ENCODE data around the gene MPRIP.

MPRIP gene

GRCh38 chr17:17075125-17075781 is 33.0 kb downstream of the MPRIP start:
- Histone ChIP-seq H3K9ac (ENCODE audit: low read length) (no peak overlapping the region), H3K9me3 (ENCODE audit: control insufficient read depth, insufficient read depth, low read depth, low read length) (no peaks in the 10 kb centered on the region), H3K4me3 (ENCODE audit: low read depth, low read length) (no peak overlapping the region), H3K27ac (ENCODE audit: low read depth, low read length) (no peak overlapping the region), H3K4me1 (ENCODE audit: control insufficient read depth, insufficient read depth, low read length) (no peaks in the 10 kb centered on the region; the same call in 1 of the 2 replicates), H3K36me3 (ENCODE audit: control insufficient read depth, insufficient read depth, low read length) (peaks cover 26% of the 10 kb centered on the region), H3K27me3 (ENCODE audit: control insufficient read depth, insufficient read depth, low read length) (no peaks in the 10 kb centered on the region)

GRCh38 chr17:17076066-17076465 is 33.8 kb downstream of the MPRIP start:
- Histone ChIP-seq H3K9ac (ENCODE audit: low read length) (no peak overlapping the region), H3K27ac (ENCODE audit: low read depth, low read length) (no peak overlapping the region), H3K4me3 (ENCODE audit: low read depth, low read length) (no peak overlapping the region), H3K27me3 (ENCODE audit: control insufficient read depth, insufficient read depth, low read length) (no peaks in the 10 kb centered on the region), H3K9me3 (ENCODE audit: control insufficient read depth, insufficient read depth, low read depth, low read length) (no peaks in the 10 kb centered on the region), H3K36me3 (ENCODE audit: control insufficient read depth, insufficient read depth, low read length) (peaks cover 24% of the 10 kb centered on the region), H3K4me1 (ENCODE audit: control insufficient read depth, insufficient read depth, low read length) (no peaks in the 10 kb centered on the region; the same call in 1 of the 2 replicates)

DNA sequence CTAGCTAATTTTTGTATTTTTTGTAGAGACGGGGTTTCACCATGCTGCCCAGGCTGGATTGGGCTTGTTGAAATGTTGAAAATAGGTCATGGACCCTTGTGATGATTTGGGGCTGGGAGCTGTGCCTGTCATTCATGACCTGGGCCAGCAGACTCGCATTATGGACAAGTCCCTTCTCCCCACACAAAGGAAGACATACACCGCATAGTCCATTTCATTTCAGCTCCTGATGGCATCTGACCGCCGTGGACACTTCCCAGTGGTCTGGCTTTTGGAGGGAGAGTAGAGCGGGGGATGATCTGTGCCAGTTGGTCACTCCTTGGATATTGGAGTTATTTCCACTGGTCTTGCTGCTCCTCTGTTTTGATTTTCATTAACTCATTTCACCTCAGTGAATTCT is 34.8 kb downstream of the MPRIP start:
- Histone ChIP-seq H3K9ac (ENCODE audit: low read length) (no peak overlapping the region), H3K27ac (ENCODE audit: low read depth, low read length) (no peak overlapping the region), H3K27me3 (ENCODE audit: control insufficient read depth, insufficient read depth, low read length) (no peaks in the 10 kb centered on the region), H3K36me3 (ENCODE audit: control insufficient read depth, insufficient read depth, low read length) (peaks cover 24% of the 10 kb centered on the region), H3K9me3 (ENCODE audit: control insufficient read depth, insufficient read depth, low read depth, low read length) (no peaks in the 10 kb centered on the region), H3K4me1 (ENCODE audit: control insufficient read depth, insufficient read depth, low read length) (no peaks in the 10 kb centered on the region; the same call in 1 of the 2 replicates), H3K4me3 (ENCODE audit: low read depth, low read length) (no peak overlapping the region)

GRCh38 chr17:17077861-17078732 is 35.8 kb downstream of the MPRIP start:
- H3K4me3 ChIP-seq (ENCODE audit: low read depth, low read length) = no peak overlapping the region
- H3K36me3 ChIP-seq (ENCODE audit: control insufficient read depth, insufficient read depth, low read length) = peaks cover 29% of the 10 kb centered on the region
- H3K9me3 ChIP-seq (ENCODE audit: control insufficient read depth, insufficient read depth, low read depth, low read length) = no peaks in the 10 kb centered on the region
- no peak overlapping the region for H3K9ac ChIP-seq (ENCODE audit: low read length)
- H3K4me1 ChIP-seq (ENCODE audit: control insufficient read depth, insufficient read depth, low read length) = no peaks in the 10 kb centered on the region; the same call in 1 of the 2 replicates
- no peak overlapping the region for H3K27ac ChIP-seq (ENCODE audit: low read depth, low read length)
- no peaks in the 10 kb centered on the region for H3K27me3 ChIP-seq (ENCODE audit: control insufficient read depth, insufficient read depth, low read length)

GRCh38 chr17:17078832-17079231 is 36.6 kb downstream of the MPRIP start:
- Histone ChIP-seq H3K4me1 (ENCODE audit: control insufficient read depth, insufficient read depth, low read length) (no peaks in the 10 kb centered on the region; the same call in 1 of the 2 replicates), H3K27me3 (ENCODE audit: control insufficient read depth, insufficient read depth, low read length) (no peaks in the 10 kb centered on the region), H3K27ac (ENCODE audit: low read depth, low read length) (no peak overlapping the region)

DNA sequence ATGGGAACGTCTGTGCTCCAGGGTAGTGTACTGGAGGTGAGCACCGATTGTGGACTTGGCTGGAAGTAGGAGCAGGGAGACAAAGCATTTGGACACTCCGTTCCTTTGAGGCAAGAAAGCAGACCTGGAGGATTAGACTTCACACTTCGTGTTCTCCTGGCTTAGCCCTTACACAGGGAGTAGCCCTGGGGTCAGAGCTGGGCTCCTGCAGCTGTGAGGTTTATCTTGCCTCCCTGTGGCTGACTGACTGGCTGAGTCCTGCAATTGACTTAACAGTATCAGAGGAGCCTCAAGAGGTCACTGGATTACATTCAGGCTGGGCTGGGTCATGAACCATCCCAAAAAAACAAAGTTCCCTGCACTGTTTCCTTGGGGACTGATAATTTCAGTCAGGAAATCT is 37.1 kb downstream of the MPRIP start:
- Histone ChIP-seq H3K4me3 (ENCODE audit: low read depth, low read length) (no peak overlapping the region), H3K36me3 (ENCODE audit: control insufficient read depth, insufficient read depth, low read length) (peaks cover 29% of the 10 kb centered on the region), H3K9me3 (ENCODE audit: control insufficient read depth, insufficient read depth, low read depth, low read length) (no peaks in the 10 kb centered on the region), H3K9ac (ENCODE audit: low read length) (no peak overlapping the region), H3K27me3 (ENCODE audit: control insufficient read depth, insufficient read depth, low read length) (no peaks in the 10 kb centered on the region), H3K4me1 (ENCODE audit: control insufficient read depth, insufficient read depth, low read length) (no peaks in the 10 kb centered on the region; the same call in 1 of the 2 replicates), H3K27ac (ENCODE audit: low read depth, low read length) (no peak overlapping the region)

More at GRCh38 chr17:17078832-17079231, 36.6 kb downstream of the MPRIP start:
- Histone ChIP-seq H3K4me3 (ENCODE audit: low read depth, low read length) (no peak overlapping the region), H3K36me3 (ENCODE audit: control insufficient read depth, insufficient read depth, low read length) (peaks cover 29% of the 10 kb centered on the region), H3K9ac (ENCODE audit: low read length) (no peak overlapping the region), H3K9me3 (ENCODE audit: control insufficient read depth, insufficient read depth, low read depth, low read length) (no peaks in the 10 kb centered on the region)

DNA sequence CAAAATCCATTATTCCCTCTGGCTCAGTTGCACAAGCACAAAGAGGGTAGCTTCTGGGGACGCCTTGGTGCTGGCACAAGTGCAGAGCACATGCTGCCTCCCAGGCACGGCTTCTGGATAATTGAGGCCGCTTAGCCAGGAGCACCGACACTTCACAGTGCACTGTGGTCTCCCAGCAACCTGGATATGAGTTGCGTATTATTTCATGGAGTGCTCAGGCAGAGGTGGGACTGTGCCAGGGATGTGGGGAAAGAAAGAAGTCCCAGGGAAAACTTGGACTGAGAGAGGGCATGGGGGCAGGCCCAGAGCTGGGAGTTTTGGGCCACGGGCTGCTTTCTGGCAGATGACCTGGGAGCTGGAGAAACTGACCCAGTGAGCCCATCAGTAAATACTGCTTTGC is 37.5 kb downstream of the MPRIP start:
- H3K4me3 ChIP-seq (ENCODE audit: low read depth, low read length) = no peak overlapping the region
- H3K36me3 ChIP-seq (ENCODE audit: control insufficient read depth, insufficient read depth, low read length) = peaks cover 29% of the 10 kb centered on the region
- H3K27ac ChIP-seq (ENCODE audit: low read depth, low read length) = no peak overlapping the region
- no peaks in the 10 kb centered on the region for H3K27me3 ChIP-seq (ENCODE audit: control insufficient read depth, insufficient read depth, low read length)
- no peaks in the 10 kb centered on the region for H3K9me3 ChIP-seq (ENCODE audit: control insufficient read depth, insufficient read depth, low read depth, low read length)
- no peaks in the 10 kb centered on the region; the same call in 1 of the 2 replicates for H3K4me1 ChIP-seq (ENCODE audit: control insufficient read depth, insufficient read depth, low read length)
- no peak overlapping the region for H3K9ac ChIP-seq (ENCODE audit: low read length)

- no peaks in the 10 kb centered on the region for H3K27me3 ChIP-seq (ENCODE audit: control insufficient read depth, insufficient read depth, low read length)
- H3K27ac ChIP-seq (ENCODE audit: low read depth, low read length) = no peak overlapping the region
- no peak overlapping the region for H3K9ac ChIP-seq (ENCODE audit: low read length)
- no peaks in the 10 kb centered on the region; the same call in 1 of the 2 replicates for H3K4me1 ChIP-seq (ENCODE audit: control insufficient read depth, insufficient read depth, low read length)
- H3K36me3 ChIP-seq (ENCODE audit: control insufficient read depth, insufficient read depth, low read length) = peaks cover 29% of the 10 kb centered on the region
- no peaks in the 10 kb centered on the region for H3K9me3 ChIP-seq (ENCODE audit: control insufficient read depth, insufficient read depth, low read depth, low read length)
- no peak overlapping the region for H3K4me3 ChIP-seq (ENCODE audit: low read depth, low read length)
Measured at GRCh38 chr17:17080181-17080631, 37.9 kb downstream of the MPRIP start.

DNA sequence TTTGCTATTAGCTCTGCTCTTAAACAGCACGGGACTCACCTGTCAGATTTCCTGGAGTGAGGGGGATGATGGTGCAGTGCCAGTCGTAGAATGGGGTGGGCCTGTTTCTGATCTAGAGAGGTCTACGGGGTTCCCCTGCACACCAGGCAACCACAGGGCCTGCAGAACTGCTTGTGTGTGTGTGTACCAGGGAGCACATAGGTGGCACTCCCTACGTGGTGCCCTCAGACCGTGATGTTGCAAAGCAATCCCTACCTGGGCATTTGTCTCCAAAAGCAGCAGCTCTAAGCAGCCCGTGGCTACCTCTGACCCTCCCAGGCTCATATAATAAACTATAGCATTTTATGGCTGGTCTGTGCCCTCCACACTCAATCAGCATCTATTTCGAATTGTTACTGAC is 38.5 kb downstream of the MPRIP start:
- Histone ChIP-seq H3K27ac (ENCODE audit: low read depth, low read length) (no peak overlapping the region), H3K27me3 (ENCODE audit: control insufficient read depth, insufficient read depth, low read length) (no peaks in the 10 kb centered on the region), H3K4me3 (ENCODE audit: low read depth, low read length) (no peak overlapping the region), H3K9ac (ENCODE audit: low read length) (no peak overlapping the region), H3K36me3 (ENCODE audit: control insufficient read depth, insufficient read depth, low read length) (peaks cover 27% of the 10 kb centered on the region), H3K4me1 (ENCODE audit: control insufficient read depth, insufficient read depth, low read length) (no peaks in the 10 kb centered on the region; the same call in 1 of the 2 replicates), H3K9me3 (ENCODE audit: control insufficient read depth, insufficient read depth, low read depth, low read length) (no peaks in the 10 kb centered on the region)

GRCh38 chr17:17081304-17081940 is 39.2 kb downstream of the MPRIP start:
- Histone ChIP-seq H3K9ac (ENCODE audit: low read length) (no peak overlapping the region), H3K4me3 (ENCODE audit: low read depth, low read length) (no peak overlapping the region), H3K27ac (ENCODE audit: low read depth, low read length) (no peak overlapping the region), H3K9me3 (ENCODE audit: control insufficient read depth, insufficient read depth, low read depth, low read length) (no peaks in the 10 kb centered on the region), H3K27me3 (ENCODE audit: control insufficient read depth, insufficient read depth, low read length) (no peaks in the 10 kb centered on the region), H3K36me3 (ENCODE audit: control insufficient read depth, insufficient read depth, low read length) (peaks cover 25% of the 10 kb centered on the region), H3K4me1 (ENCODE audit: control insufficient read depth, insufficient read depth, low read length) (no peaks in the 10 kb centered on the region; the same call in 1 of the 2 replicates)

Measured in HUES6 (cell line).